Stomach (tissue), 9 donors: ENCODE measurements around the gene PC. TPM values are rescaled to one million over a fixed set of nuclear protein-coding genes. Genes with fewer than 3 reads are reported as not detected.

Source experiments
- DNase-seq, 2 donors: peaks; one replicate each; pipeline versions ENCODE4 v3.0.0 to v3.0.0-alpha.2; 2013 to 2019
- H3K27ac ChIP-seq, 5 donors: fragments of 200-600 bp in 4 of 5; sonication (generic) in 4 of 5; one replicate each; pipeline ENCODE4 v1.5.1; 2013 to 2019; ENCODE audit warnings: mild to moderate bottlenecking in 1 of 5, moderate library complexity in 1 of 5
- H3K27me3 ChIP-seq, 3 donors: fragments of 200-600 bp; sonication (generic); one replicate each; pipeline ENCODE4 v1.5.1; 2017 to 2019; ENCODE audit warnings: mixed run types in 1 of 3
- H3K36me3 ChIP-seq, 4 donors: fragments of 200-600 bp; sonication (generic); 1 replicate in 3 of 4; 2 replicates in 1 of 4; pipeline ENCODE4 v1.5.1; 2016 to 2019
- H3K4me1 ChIP-seq, 4 donors: fragments of 200-600 bp; sonication (generic); one replicate each; pipeline ENCODE4 v1.5.1; 2016 to 2019
- H3K4me3 ChIP-seq, 4 donors: fragments of 200-600 bp; sonication (generic) in 3 of 4; one replicate each; pipeline ENCODE4 v1.5.1; 2016 to 2019; ENCODE audit warnings: mild to moderate bottlenecking in 1 of 4
- H3K9me3 ChIP-seq, 4 donors: fragments of 200-600 bp; sonication (generic); one replicate each; pipeline ENCODE4 v1.5.1; 2016 to 2019
- CTCF ChIP-seq, 7 experiments: fragments of 450-650 bp in 4 of 7; fragments of 200-600 bp in 3 of 7; sonication (generic) in 3 of 7; IDR thresholded peaks; one replicate each; pipeline ENCODE4 v1.5.1; 2016 to 2019; ENCODE audit warnings: antibody characterized with exemption in 7 of 7, control low read depth in 2 of 7, mild to moderate bottlenecking in 1 of 7
- EP300 ChIP-seq: sonication (generic); formaldehyde crosslinking; IDR thresholded peaks from one replicate; pipeline ENCODE4 v1.6.1; 2017; ENCODE audit warnings: antibody characterized with exemption
- POLR2A ChIP-seq, 4 donors: fragments of 450-650 bp; IDR thresholded peaks; one replicate each; pipeline ENCODE4 v1.6.1; 2016; ENCODE audit warnings: antibody characterized with exemption in 4 of 4, control low read depth in 2 of 4, mild to moderate bottlenecking in 1 of 4, moderate library complexity in 1 of 4
- POLR2AphosphoS5 ChIP-seq, 3 donors: sonication (generic); formaldehyde crosslinking; IDR thresholded peaks; one replicate each; pipeline ENCODE4 v1.6.1; 2016; ENCODE audit warnings: antibody characterized with exemption in 3 of 3
- WGBS, 5 donors: extraction: QIAGEN DNeasy Blood & Tissue Kit in 3 of 5; methylation state at CpG; one replicate each; pipeline versions ENCODE4 v1.1.5 to v1.1.7; 2013 to 2018; 5-methylcytosine and 5-hydroxymethylcytosine counted together
- intact Hi-C: fragments of 100-400 bp; cut with DNase I; formaldehyde crosslinking; loops from one replicate; pipeline ENCODE4 v1.15.1; 2023; ENCODE audit warnings: low total_unique reads
- polyA plus RNA-seq, 3 donors: library from polyadenylated mRNA; stranded (reverse); fragments of 200-250 nt; gene quantifications; one replicate each; pipeline ENCODE4 v1.2.3, GENCODE V29; 2013
- total RNA-seq, 5 donors: library from RNA; depleted of rRNA; stranded (reverse); fragments of >200 nt; gene quantifications; one replicate each; pipeline versions ENCODE4 v1.1.0 to v1.2.3, GENCODE V29; 2014 to 2016
- donor health status: healthy with polysubstance abuse.
- donor health status: Bipolar disorder and iron deficiency.
- donor health status: healthy.

The PC gene
- total and polyA plus RNA-seq, 8 donors, result 0.58 to 86.0 (median 22.3) TPM

- WGBS, 5 donors, result 94 to 98% (median 97%) methylated on average over 6 to 16 of the region's 16 CpGs
- Histone ChIP-seq H3K27ac (no peak overlapping the region), H3K4me1 (peaks cover 0 to 9% (median 3%) of the 10 kb centered on the region in 4 donors), H3K4me3 (no peak overlapping the region), H3K9me3 (no peaks in the 10 kb centered on the region), H3K27me3 (no peaks in the 10 kb centered on the region), H3K36me3 (peaks cover 7 to 33% (median 21%) of the 10 kb centered on the region in 4 donors)
- no peak for TF ChIP-seq CTCF (IDR thresholded peaks at IDR 0.05)
- TF ChIP-seq POLR2A (IDR thresholded peaks at IDR 0.05), result no peak
- TF ChIP-seq EP300, result no peak
- no peak for TF ChIP-seq POLR2AphosphoS5 (IDR thresholded peaks at IDR 0.05)
- intact Hi-C loops, result no loop called here
- DNase-seq, result no peak
Observed at GRCh38 chr11:66870131-66870530, 88.1 kb downstream of the PC start.

GRCh38 chr11:66869567-66869870 lies 88.7 kb downstream of the PC start:
- no peak for DNase-seq
- Histone ChIP-seq H3K4me1 (peaks cover 0 to 9% (median 3%) of the 10 kb centered on the region in 4 donors), H3K27me3 (no peaks in the 10 kb centered on the region), H3K36me3 (peaks cover 7 to 33% (median 21%) of the 10 kb centered on the region in 4 donors), H3K9me3 (no peaks in the 10 kb centered on the region), H3K4me3 (no peak overlapping the region), H3K27ac (no peak overlapping the region)
- 91 to 97% (median 93%) methylated on average over 9 of the region's 9 CpGs for WGBS, 5 donors
- no peak for TF ChIP-seq POLR2AphosphoS5 (IDR thresholded peaks at IDR 0.05)
- TF ChIP-seq EP300, result no peak
- no peak for TF ChIP-seq CTCF (IDR thresholded peaks at IDR 0.05)
- TF ChIP-seq POLR2A (IDR thresholded peaks at IDR 0.05), result no peak
- intact Hi-C loops, result no loop called here

- Histone ChIP-seq H3K4me3 (no peak overlapping the region), H3K27ac (peak overlapping the region in 1 of 5 donors; percentile 60), H3K4me1 (peaks cover 0 to 12% (median 5%) of the 10 kb centered on the region in 4 donors), H3K36me3 (peaks cover 7 to 33% (median 21%) of the 10 kb centered on the region in 4 donors), H3K27me3 (no peaks in the 10 kb centered on the region), H3K9me3 (no peaks in the 10 kb centered on the region)
- intact Hi-C loops, result no loop called here
- TF ChIP-seq CTCF (IDR thresholded peaks at IDR 0.05) (peak in 4 of 7 experiments; percentile 19 to 66 (median 46)), POLR2AphosphoS5 (IDR thresholded peaks at IDR 0.05) (peak in 1 of 3 donors; percentile 33), POLR2A (IDR thresholded peaks at IDR 0.05) (no peak), EP300 (no peak)
- peak; percentile 85 to 89 for DNase-seq
- 37 to 48% (median 41%) methylated on average over 15 to 27 of the region's 27 CpGs for WGBS, 5 donors
Observed at GRCh38 chr11:66868726-66869566, 89.2 kb downstream of the PC start.

GRCh38 chr11:66868082-66868725 lies 90.0 kb downstream of the PC start:
- TF ChIP-seq POLR2A (IDR thresholded peaks at IDR 0.05), result no peak
- TF ChIP-seq CTCF (IDR thresholded peaks at IDR 0.05), result no peak
- TF ChIP-seq POLR2AphosphoS5 (IDR thresholded peaks at IDR 0.05), result no peak
- no peak for TF ChIP-seq EP300
- WGBS, 5 donors, result 91 to 94% (median 93%) methylated on average over 13 of the region's 13 CpGs
- H3K4me3 ChIP-seq, result no peak overlapping the region
- intact Hi-C loops, result no loop called here
- no peak for DNase-seq
- no peaks in the 10 kb centered on the region for H3K9me3 ChIP-seq
- no peak overlapping the region for H3K27ac ChIP-seq
- H3K36me3 ChIP-seq, result peaks cover 7 to 41% (median 24%) of the 10 kb centered on the region in 4 donors
- H3K4me1 ChIP-seq, result peaks cover 0 to 13% (median 5%) of the 10 kb centered on the region in 4 donors
- H3K27me3 ChIP-seq, result no peaks in the 10 kb centered on the region
